ENCODE results near the gene AJAP1. TPM values are rescaled to one million over a fixed set of nuclear protein-coding genes. Genes with fewer than 3 reads are reported as not detected.

Gene AJAP1
- total RNA-seq, 1 experiment from 2014 or later: not detected

DNA sequence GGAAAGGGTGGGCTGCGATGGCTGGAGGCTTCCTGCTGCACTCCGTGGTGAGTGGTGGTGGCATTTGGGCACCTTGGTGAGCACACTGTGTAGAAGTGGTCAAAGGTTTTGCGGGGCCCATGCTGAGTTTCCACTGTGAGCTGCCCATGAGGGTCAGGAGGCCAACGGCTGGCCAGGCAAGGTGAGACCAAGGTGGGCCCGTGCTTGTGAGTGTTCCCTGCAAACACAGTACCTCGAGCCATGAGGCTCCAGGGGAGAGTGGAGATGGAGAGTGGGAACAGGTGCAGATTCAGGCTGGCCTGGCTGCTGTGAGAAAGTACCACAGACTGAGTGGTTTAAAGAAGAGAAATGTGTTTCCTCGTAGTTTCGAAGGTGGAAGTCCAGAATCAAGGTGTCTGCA lies 40.8 kb downstream of the AJAP1 start (continued):
- TF ChIP-seq EZH2 (IDR thresholded peaks at IDR 0.05): no peak
- TF ChIP-seq POLR2A (IDR thresholded peaks at IDR 0.05; ENCODE audit: borderline replicate concordance, extremely low read depth, insufficient read depth, insufficient read length): no peak
- TF ChIP-seq CEBPB (IDR thresholded peaks at IDR 0.05; ENCODE audit: low read depth): no peak

DNA sequence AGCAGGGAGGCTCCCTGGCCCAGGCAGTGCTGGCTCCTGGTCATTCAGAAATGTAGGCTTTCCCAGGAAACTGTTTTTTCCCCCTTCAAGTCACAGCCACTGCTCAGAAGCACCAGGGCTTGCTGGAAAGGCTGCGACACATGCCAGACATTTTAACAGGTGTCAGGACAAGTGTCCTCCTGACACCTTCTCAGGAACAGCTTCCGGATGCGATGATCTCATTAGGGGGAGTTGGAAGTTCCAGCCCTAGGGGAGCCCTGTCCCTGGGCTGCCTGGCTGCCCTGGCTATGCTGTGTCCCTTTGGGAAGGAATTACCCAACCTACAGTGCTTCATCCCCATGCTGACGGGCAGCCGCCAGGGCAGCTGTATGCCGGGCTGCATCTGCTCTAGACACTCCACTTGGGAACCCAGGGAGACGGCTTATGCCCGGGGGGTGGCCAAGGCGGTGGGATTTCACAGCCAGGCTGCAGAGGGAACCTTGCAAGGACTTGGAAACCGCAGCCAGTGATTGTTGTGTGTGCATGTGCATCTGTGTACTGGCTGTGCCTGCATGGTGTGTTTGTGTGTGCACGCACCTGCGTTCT lies 41.8 kb downstream of the AJAP1 start:
- CTCF ChIA-PET: no interaction called here
- no peak for ATAC-seq
- H4K20me1 ChIP-seq (ENCODE audit: insufficient read depth): no peaks in the 10 kb centered on the region

More for the DNA sequence above, 41.8 kb downstream of the AJAP1 start:
- Histone ChIP-seq H3K4me3 (replicated peaks in 1 of 2; ENCODE audit: low read depth in 1 of 2, low read length in 2 of 2) (no peak overlapping the region), H3K9me2 (ENCODE audit: insufficient read depth) (no peaks in the 10 kb centered on the region), H3K36me3 (ENCODE audit: control insufficient read depth in 1 of 2, insufficient read depth in 2 of 2, low read length in 2 of 2) (no peaks in the 10 kb centered on the region), H3K79me2 (ENCODE audit: insufficient read depth, low read length) (no peaks in the 10 kb centered on the region), H3K9ac (ENCODE audit: low read length) (no peak overlapping the region), H3K4me2 (ENCODE audit: low read length) (no peak overlapping the region), H3K9me3 (ENCODE audit: control insufficient read depth in 1 of 2, insufficient read depth in 1 of 2, low read depth in 1 of 2, low read length in 2 of 2) (no peaks in the 10 kb centered on the region; a peak in 1 of 4 replicates), H3K4me1 (ENCODE audit: control insufficient read depth in 1 of 2, insufficient read depth in 2 of 2, low read length in 2 of 2) (no peaks in the 10 kb centered on the region), H2AFZ (ENCODE audit: low read depth, low read length, poor library complexity, severe bottlenecking) (no peak overlapping the region), H3K27me3 (ENCODE audit: insufficient read depth, low read length) (no peaks in the 10 kb centered on the region), H3K27ac (ENCODE audit: low read depth, low read length) (no peak overlapping the region)
- intact Hi-C loops (cut with micrococcal nuclease): no loop called here
- DNase-seq (ENCODE audit: low read depth, low spot score): no peak
- TF ChIP-seq, protein P1, sequence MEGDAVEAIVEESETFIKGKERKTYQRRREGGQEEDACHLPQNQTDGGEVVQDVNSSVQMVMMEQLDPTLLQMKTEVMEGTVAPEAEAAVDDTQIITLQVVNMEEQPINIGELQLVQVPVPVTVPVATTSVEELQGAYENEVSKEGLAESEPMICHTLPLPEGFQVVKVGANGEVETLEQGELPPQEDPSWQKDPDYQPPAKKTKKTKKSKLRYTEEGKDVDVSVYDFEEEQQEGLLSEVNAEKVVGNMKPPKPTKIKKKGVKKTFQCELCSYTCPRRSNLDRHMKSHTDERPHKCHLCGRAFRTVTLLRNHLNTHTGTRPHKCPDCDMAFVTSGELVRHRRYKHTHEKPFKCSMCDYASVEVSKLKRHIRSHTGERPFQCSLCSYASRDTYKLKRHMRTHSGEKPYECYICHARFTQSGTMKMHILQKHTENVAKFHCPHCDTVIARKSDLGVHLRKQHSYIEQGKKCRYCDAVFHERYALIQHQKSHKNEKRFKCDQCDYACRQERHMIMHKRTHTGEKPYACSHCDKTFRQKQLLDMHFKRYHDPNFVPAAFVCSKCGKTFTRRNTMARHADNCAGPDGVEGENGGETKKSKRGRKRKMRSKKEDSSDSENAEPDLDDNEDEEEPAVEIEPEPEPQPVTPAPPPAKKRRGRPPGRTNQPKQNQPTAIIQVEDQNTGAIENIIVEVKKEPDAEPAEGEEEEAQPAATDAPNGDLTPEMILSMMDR (IDR thresholded peaks at IDR 0.05 in 2 of 3, conservative IDR thresholded peaks at IDR 0.05 in 1 of 3; ENCODE audit: borderline replicate concordance in 1 of 3, insufficient read depth in 1 of 3, low read depth in 2 of 3, low read length in 2 of 3): no peak
- TF ChIP-seq SIN3A (IDR thresholded peaks at IDR 0.05; ENCODE audit: low read depth) (no peak), SRF (IDR thresholded peaks at IDR 0.05; ENCODE audit: low read depth) (no peak), FOSL1 (IDR thresholded peaks at IDR 0.05; ENCODE audit: low read depth) (no peak), JUND (IDR thresholded peaks at IDR 0.05) (no peak), EZH2phosphoT487 (IDR thresholded peaks at IDR 0.05; ENCODE audit: borderline replicate concordance) (no peak), ELF1 (IDR thresholded peaks at IDR 0.05; ENCODE audit: borderline replicate concordance, low read depth) (no peak), ZFX (IDR thresholded peaks at IDR 0.05) (no peak), YY1 (IDR thresholded peaks at IDR 0.05; ENCODE audit: extremely low read depth, insufficient replicate concordance, low read depth, low read length) (no peak), ATF3 (IDR thresholded peaks at IDR 0.05) (no peak), CBX3 (IDR thresholded peaks at IDR 0.05; ENCODE audit: low read depth) (no peak), SP1 (IDR thresholded peaks at IDR 0.05; ENCODE audit: low read depth) (no peak), POLR2AphosphoS5 (IDR thresholded peaks at IDR 0.05; ENCODE audit: low read depth, low read length) (no peak), CEBPB (IDR thresholded peaks at IDR 0.05; ENCODE audit: low read depth) (no peak), TCF7L2 (IDR thresholded peaks at IDR 0.05; ENCODE audit: borderline replicate concordance, extremely low read depth, insufficient read depth, insufficient read length) (no peak), POLR2A (IDR thresholded peaks at IDR 0.05; ENCODE audit: borderline replicate concordance, extremely low read depth, insufficient read depth, insufficient read length) (no peak), EZH2 (IDR thresholded peaks at IDR 0.05) (no peak), RAD21 (IDR thresholded peaks at IDR 0.05; ENCODE audit: low read depth) (no peak)
- TF ChIP-seq, protein P2, sequence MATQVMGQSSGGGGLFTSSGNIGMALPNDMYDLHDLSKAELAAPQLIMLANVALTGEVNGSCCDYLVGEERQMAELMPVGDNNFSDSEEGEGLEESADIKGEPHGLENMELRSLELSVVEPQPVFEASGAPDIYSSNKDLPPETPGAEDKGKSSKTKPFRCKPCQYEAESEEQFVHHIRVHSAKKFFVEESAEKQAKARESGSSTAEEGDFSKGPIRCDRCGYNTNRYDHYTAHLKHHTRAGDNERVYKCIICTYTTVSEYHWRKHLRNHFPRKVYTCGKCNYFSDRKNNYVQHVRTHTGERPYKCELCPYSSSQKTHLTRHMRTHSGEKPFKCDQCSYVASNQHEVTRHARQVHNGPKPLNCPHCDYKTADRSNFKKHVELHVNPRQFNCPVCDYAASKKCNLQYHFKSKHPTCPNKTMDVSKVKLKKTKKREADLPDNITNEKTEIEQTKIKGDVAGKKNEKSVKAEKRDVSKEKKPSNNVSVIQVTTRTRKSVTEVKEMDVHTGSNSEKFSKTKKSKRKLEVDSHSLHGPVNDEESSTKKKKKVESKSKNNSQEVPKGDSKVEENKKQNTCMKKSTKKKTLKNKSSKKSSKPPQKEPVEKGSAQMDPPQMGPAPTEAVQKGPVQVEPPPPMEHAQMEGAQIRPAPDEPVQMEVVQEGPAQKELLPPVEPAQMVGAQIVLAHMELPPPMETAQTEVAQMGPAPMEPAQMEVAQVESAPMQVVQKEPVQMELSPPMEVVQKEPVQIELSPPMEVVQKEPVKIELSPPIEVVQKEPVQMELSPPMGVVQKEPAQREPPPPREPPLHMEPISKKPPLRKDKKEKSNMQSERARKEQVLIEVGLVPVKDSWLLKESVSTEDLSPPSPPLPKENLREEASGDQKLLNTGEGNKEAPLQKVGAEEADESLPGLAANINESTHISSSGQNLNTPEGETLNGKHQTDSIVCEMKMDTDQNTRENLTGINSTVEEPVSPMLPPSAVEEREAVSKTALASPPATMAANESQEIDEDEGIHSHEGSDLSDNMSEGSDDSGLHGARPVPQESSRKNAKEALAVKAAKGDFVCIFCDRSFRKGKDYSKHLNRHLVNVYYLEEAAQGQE (IDR thresholded peaks at IDR 0.05; ENCODE audit: low read depth): no peak
- ChIA-PET POLR2A (no interaction called here), RAD21 (ENCODE audit: low non-redundant PET in 1 of 2, low total read pairs in 2 of 2, uncharacterized antibody in 2 of 2, unreplicated experiment in 2 of 2) (no interaction called here)
- BruUV-seq (replicated peaks): no TSS peak

Data from HCT116 (cell line).